GM12892 (cell line): ENCODE results near the gene LANCL1.

Experiments
- POLR2A ChIP-seq: IDR thresholded peaks from 2 replicates; pipeline ENCODE4 v1.6.1; 2011; ENCODE audit warnings: low read depth, low read length, control low read depth
- POLR2AphosphoS5 ChIP-seq: IDR thresholded peaks from 2 replicates; pipeline ENCODE4 v1.6.1; 2011; ENCODE audit warnings: low read depth, low read length, control low read depth

- TF ChIP-seq POLR2AphosphoS5 (no peak), POLR2A (no peak)
Measured at GRCh38 chr2:210523650-210524289, 47.2 kb upstream of the LANCL1 start.
